ENCODE measurements around the gene SCFD2. TPM values are rescaled to one million over a fixed set of nuclear protein-coding genes. Genes with fewer than 3 reads are reported as not detected.
"Not testable (repeated sequence)": the region's sequence is repeated elsewhere in the genome, so short reads cannot be mapped to it uniquely, and the experiment has no call there.

SCFD2 gene
- total RNA-seq, 1 experiment from 2014 or later = 12.4 TPM

DNA sequence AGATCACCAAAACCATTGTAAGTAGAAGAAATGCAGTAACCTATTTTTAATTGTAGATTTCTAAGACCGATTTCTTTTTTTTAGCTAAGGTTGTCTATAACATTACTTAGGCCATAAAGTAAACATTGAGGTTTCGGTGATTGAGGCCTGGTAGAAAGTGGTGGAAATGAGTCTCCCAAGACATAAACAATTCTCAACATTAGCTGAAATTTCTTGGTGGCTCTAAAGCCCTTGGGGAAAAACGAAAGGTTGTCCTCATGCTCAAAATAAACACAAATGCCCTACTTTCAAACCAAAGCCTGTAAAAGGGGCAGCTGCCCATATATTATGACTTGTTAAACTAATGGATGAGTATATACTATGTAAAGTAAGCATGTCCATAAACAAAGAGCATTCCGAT lies 98.8 kb downstream of the SCFD2 start (continued):
- TF ChIP-seq, protein P1, sequence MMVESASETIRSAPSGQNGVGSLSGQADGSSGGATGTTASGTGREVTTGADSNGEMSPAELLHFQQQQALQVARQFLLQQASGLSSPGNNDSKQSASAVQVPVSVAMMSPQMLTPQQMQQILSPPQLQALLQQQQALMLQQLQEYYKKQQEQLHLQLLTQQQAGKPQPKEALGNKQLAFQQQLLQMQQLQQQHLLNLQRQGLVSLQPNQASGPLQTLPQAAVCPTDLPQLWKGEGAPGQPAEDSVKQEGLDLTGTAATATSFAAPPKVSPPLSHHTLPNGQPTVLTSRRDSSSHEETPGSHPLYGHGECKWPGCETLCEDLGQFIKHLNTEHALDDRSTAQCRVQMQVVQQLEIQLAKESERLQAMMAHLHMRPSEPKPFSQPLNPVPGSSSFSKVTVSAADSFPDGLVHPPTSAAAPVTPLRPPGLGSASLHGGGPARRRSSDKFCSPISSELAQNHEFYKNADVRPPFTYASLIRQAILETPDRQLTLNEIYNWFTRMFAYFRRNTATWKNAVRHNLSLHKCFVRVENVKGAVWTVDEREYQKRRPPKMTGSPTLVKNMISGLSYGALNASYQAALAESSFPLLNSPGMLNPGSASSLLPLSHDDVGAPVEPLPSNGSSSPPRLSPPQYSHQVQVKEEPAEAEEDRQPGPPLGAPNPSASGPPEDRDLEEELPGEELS (CRISPR knock-in tag; IDR thresholded peaks at IDR 0.05) = no peak
- no peak for TF ChIP-seq MYBL2 (CRISPR knock-in tag; IDR thresholded peaks at IDR 0.05)
- TF ChIP-seq RORB (CRISPR knock-in tag; IDR thresholded peaks at IDR 0.05) = no peak
- no peak for TF ChIP-seq NR3C1 (CRISPR knock-in tag; conservative IDR thresholded peaks at IDR 0.05; ENCODE audit: low read depth)
- TF ChIP-seq ETV6 (CRISPR knock-in tag; IDR thresholded peaks at IDR 0.05) = no peak
- TF ChIP-seq, protein P2, sequence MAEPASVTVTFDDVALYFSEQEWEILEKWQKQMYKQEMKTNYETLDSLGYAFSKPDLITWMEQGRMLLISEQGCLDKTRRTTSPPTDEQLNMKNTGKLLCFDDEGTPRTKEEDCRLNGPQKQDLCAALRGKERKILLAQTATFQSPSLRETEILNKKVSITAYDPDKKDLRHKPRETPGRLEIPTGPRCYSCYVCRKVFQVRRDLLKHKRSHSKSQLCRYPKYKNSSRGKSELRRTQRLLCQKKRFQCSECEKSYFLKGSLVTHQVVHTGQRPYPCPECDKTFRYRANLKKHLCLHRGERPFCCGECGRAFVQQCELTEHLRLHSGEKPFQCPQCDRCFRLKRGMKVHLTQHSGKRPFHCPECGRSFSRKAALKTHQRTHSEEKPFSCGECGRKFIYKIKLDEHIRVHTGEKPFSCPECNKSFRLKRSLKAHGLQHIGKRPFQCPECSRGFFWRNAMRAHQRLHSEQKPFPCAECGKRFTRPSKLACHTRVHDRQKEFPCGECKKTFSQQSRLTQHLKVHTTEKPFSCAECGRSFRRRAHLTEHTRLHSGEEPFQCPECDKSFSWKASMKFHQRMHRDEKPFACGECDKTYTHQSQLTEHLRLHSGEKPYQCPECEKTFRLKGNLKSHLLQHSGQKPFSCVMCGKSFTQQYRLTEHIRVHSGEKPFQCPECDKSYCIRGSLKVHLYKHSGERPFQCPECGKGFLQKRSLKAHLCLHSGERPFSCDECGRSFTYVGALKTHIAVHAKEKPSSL (CRISPR knock-in tag; conservative IDR thresholded peaks at IDR 0.05) = no peak
- TF ChIP-seq, protein P3, sequence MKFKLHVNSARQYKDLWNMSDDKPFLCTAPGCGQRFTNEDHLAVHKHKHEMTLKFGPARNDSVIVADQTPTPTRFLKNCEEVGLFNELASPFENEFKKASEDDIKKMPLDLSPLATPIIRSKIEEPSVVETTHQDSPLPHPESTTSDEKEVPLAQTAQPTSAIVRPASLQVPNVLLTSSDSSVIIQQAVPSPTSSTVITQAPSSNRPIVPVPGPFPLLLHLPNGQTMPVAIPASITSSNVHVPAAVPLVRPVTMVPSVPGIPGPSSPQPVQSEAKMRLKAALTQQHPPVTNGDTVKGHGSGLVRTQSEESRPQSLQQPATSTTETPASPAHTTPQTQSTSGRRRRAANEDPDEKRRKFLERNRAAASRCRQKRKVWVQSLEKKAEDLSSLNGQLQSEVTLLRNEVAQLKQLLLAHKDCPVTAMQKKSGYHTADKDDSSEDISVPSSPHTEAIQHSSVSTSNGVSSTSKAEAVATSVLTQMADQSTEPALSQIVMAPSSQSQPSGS (CRISPR knock-in tag; IDR thresholded peaks at IDR 0.05; ENCODE audit: borderline replicate concordance, low read depth) = no peak
- TF ChIP-seq, protein P4, sequence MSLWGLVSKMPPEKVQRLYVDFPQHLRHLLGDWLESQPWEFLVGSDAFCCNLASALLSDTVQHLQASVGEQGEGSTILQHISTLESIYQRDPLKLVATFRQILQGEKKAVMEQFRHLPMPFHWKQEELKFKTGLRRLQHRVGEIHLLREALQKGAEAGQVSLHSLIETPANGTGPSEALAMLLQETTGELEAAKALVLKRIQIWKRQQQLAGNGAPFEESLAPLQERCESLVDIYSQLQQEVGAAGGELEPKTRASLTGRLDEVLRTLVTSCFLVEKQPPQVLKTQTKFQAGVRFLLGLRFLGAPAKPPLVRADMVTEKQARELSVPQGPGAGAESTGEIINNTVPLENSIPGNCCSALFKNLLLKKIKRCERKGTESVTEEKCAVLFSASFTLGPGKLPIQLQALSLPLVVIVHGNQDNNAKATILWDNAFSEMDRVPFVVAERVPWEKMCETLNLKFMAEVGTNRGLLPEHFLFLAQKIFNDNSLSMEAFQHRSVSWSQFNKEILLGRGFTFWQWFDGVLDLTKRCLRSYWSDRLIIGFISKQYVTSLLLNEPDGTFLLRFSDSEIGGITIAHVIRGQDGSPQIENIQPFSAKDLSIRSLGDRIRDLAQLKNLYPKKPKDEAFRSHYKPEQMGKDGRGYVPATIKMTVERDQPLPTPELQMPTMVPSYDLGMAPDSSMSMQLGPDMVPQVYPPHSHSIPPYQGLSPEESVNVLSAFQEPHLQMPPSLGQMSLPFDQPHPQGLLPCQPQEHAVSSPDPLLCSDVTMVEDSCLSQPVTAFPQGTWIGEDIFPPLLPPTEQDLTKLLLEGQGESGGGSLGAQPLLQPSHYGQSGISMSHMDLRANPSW (CRISPR knock-in tag; conservative IDR thresholded peaks at IDR 0.05; ENCODE audit: low read depth) = no peak

DNA sequence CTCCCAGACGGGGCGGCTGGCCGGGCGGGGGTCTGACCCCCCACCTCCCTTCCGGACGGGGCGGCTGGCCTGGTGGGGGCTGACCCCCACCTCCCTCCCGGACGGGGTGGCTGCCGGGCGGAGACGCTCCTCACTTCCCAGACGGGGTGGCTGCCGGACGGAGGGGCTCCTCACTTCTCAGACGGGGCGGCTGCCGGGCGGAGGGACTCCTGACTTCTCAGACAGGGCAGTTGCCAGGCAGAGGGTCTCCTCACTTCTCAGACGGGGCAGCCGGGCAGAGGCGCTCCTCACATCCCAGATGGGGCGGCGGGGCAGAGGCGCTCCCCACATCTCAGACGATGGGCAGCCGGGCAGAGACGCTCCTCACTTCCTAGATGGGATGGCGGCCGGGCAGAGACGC lies 109.9 kb downstream of the SCFD2 start:
- H3K4me1 Mint-ChIP-seq; CTCF ChIA-PET; POLR2A ChIA-PET; H3K4me3 Mint-ChIP-seq; ATAC-seq; DNase-seq (ENCODE audit: low spot score); H3K27ac Mint-ChIP-seq; H3K27me3 Mint-ChIP-seq (ENCODE audit: low read depth): not testable (repeated sequence)
- peaks cover 13% of the 10 kb centered on the region for H3K36me3 Mint-ChIP-seq
- H3K9me3 Mint-ChIP-seq = peaks cover 35% of the 10 kb centered on the region

DNA sequence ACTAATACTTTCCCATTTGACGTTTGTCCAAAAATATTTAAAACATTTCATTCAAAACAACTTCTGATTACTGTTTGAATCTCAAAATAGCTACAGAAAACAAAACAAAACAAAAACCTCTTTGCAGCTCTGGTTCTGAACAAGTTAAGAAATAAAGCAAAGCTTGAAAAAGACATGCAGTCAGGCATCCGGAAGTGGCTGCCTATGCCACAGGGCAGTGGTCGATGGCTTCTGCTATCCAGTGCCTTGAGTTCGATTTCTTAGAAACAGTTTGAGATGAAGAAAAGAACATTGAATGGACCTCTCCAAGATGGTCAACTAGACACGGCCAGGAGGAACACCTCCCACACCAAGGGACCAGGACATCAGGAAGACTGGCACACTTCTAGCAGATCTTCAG lies 125.3 kb downstream of the SCFD2 start:
- Mint-ChIP-seq H3K27me3 (ENCODE audit: low read depth) (no peaks in the 10 kb centered on the region), H3K4me1 (no peaks in the 10 kb centered on the region), H3K9me3 (peaks cover 43% of the 10 kb centered on the region), H3K4me3 (no peak overlapping the region), H3K36me3 (peaks cover 15% of the 10 kb centered on the region), H3K27ac (no peak overlapping the region)
- DNase-seq (ENCODE audit: low spot score) = no peak
- ATAC-seq = no peak
- POLR2A ChIA-PET = no interaction called here
- CTCF ChIA-PET = no interaction called here
- TF ChIP-seq GTF2I (CRISPR knock-in tag; conservative IDR thresholded peaks at IDR 0.05) = no peak
- TF ChIP-seq, protein P5, sequence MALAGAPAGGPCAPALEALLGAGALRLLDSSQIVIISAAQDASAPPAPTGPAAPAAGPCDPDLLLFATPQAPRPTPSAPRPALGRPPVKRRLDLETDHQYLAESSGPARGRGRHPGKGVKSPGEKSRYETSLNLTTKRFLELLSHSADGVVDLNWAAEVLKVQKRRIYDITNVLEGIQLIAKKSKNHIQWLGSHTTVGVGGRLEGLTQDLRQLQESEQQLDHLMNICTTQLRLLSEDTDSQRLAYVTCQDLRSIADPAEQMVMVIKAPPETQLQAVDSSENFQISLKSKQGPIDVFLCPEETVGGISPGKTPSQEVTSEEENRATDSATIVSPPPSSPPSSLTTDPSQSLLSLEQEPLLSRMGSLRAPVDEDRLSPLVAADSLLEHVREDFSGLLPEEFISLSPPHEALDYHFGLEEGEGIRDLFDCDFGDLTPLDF (CRISPR knock-in tag; IDR thresholded peaks at IDR 0.05) = no peak
- no peak for TF ChIP-seq IRF2 (CRISPR knock-in tag; IDR thresholded peaks at IDR 0.05; ENCODE audit: borderline replicate concordance, low read depth)
- TF ChIP-seq, protein P6, sequence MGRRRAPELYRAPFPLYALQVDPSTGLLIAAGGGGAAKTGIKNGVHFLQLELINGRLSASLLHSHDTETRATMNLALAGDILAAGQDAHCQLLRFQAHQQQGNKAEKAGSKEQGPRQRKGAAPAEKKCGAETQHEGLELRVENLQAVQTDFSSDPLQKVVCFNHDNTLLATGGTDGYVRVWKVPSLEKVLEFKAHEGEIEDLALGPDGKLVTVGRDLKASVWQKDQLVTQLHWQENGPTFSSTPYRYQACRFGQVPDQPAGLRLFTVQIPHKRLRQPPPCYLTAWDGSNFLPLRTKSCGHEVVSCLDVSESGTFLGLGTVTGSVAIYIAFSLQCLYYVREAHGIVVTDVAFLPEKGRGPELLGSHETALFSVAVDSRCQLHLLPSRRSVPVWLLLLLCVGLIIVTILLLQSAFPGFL (CRISPR knock-in tag; IDR thresholded peaks at IDR 0.05; ENCODE audit: borderline replicate concordance) = no peak
- no peak for TF ChIP-seq ZNF671 (CRISPR knock-in tag; IDR thresholded peaks at IDR 0.05)
- TF ChIP-seq, protein P1 (CRISPR knock-in tag; IDR thresholded peaks at IDR 0.05) = no peak
- TF ChIP-seq NR2C2 (CRISPR knock-in tag; IDR thresholded peaks at IDR 0.05) = no peak
- no peak for TF ChIP-seq TEAD4 (CRISPR knock-in tag; IDR thresholded peaks at IDR 0.05)
- TF ChIP-seq, protein P7, sequence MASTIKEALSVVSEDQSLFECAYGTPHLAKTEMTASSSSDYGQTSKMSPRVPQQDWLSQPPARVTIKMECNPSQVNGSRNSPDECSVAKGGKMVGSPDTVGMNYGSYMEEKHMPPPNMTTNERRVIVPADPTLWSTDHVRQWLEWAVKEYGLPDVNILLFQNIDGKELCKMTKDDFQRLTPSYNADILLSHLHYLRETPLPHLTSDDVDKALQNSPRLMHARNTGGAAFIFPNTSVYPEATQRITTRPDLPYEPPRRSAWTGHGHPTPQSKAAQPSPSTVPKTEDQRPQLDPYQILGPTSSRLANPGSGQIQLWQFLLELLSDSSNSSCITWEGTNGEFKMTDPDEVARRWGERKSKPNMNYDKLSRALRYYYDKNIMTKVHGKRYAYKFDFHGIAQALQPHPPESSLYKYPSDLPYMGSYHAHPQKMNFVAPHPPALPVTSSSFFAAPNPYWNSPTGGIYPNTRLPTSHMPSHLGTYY (CRISPR knock-in tag; IDR thresholded peaks at IDR 0.05) = no peak
- no peak for TF ChIP-seq TEAD1 (CRISPR knock-in tag; IDR thresholded peaks at IDR 0.05)

All from WTC11 (cell line).